ENCODE results near the gene MYO9B. TPM values are rescaled to one million over a fixed set of nuclear protein-coding genes. Genes with fewer than 3 reads are reported as not detected.

The MYO9B gene
- total RNA-seq, 1 donor from 2014 or later: 94.3 TPM

DNA sequence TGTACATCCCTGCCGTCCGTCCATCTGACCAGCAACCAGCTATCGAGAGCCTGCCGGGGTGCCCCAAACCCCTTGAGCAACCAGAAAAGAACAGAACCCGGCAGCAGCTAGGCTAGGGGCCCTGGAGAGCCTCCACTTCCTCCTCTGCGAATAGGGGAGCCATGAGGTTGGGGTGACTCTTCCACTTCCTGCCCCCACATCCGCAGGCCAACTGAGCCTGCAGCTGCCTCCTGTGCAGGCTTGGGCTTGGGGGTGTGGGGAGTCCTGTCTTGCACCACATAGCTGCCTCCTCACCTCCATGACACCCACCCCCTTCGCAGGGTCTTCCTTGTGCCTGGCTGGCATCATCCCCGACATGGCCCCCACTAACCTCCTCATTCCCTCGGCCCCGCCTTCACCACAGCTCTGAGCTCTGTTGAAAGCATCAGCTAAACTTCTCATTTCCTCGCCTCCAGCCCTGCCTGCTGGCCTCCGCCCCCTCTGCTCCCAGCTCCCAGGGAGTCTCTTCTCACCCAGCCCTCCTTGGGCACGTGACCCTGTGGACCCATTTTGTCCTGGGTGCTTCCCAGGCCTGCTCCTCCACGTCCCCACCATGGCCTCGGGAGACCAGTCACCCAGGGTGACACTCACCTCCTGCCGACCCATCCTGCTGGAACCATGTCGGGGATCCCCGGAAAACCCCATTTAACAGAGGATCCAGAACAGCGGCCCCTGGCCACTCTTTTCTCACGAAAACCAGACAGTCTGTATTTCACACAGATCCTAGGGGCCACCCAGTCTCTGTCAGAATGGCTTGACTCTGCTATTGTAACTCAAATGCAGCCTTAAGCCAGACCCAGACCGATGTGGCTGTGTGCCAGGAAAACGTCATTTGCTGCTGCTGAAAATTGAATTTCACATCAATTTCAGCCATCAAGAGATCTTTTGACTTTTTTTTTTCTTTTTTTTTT, 50.4 kb downstream of the MYO9B start:
- Mint-ChIP-seq H3K4me3 (ENCODE audit: unreplicated experiment) (peak overlapping the region; percentile 38), H3K27ac (ENCODE audit: unreplicated experiment) (peak overlapping the region; percentile 96), H3K4me1 (ENCODE audit: unreplicated experiment) (peaks cover 32% of the 10 kb centered on the region), H3K36me3 (ENCODE audit: unreplicated experiment) (peaks cover 4% of the 10 kb centered on the region), H3K27me3 (ENCODE audit: unreplicated experiment) (no peaks in the 10 kb centered on the region), H3K9me3 (ENCODE audit: unreplicated experiment) (no peaks in the 10 kb centered on the region)
- DNase-seq (ENCODE audit: extremely low spot score, unreplicated experiment): no peak
- TF ChIP-seq, protein P1, sequence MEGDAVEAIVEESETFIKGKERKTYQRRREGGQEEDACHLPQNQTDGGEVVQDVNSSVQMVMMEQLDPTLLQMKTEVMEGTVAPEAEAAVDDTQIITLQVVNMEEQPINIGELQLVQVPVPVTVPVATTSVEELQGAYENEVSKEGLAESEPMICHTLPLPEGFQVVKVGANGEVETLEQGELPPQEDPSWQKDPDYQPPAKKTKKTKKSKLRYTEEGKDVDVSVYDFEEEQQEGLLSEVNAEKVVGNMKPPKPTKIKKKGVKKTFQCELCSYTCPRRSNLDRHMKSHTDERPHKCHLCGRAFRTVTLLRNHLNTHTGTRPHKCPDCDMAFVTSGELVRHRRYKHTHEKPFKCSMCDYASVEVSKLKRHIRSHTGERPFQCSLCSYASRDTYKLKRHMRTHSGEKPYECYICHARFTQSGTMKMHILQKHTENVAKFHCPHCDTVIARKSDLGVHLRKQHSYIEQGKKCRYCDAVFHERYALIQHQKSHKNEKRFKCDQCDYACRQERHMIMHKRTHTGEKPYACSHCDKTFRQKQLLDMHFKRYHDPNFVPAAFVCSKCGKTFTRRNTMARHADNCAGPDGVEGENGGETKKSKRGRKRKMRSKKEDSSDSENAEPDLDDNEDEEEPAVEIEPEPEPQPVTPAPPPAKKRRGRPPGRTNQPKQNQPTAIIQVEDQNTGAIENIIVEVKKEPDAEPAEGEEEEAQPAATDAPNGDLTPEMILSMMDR (IDR thresholded peaks at IDR 0.05): no peak

DNA sequence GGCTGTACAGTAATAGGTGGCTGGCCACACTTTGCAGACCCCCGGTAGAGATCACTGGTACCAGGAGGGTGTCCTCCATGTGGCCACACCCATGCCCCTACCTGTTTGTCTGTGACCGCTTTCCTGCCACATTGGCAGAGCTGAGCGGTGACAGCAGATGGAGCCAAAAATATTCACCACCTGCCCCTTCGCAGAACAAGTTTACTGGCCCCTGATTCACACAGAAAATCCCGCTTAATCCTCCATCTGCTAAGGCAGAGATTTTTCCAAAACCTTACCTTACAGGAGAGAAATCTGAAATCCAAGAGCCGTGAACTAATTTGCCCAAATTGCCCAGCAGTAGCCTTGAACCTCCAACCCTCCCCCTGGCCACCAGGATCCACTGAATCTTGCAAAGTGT, 52.1 kb downstream of the MYO9B start:
- peak overlapping the region; percentile 38 for H3K27ac Mint-ChIP-seq (ENCODE audit: unreplicated experiment)
- DNase-seq (ENCODE audit: extremely low spot score, unreplicated experiment): no peak
- peaks cover 4% of the 10 kb centered on the region for H3K36me3 Mint-ChIP-seq (ENCODE audit: unreplicated experiment)
- peaks cover 33% of the 10 kb centered on the region for H3K4me1 Mint-ChIP-seq (ENCODE audit: unreplicated experiment)
- no peak overlapping the region for H3K4me3 Mint-ChIP-seq (ENCODE audit: unreplicated experiment)
- no peaks in the 10 kb centered on the region for H3K27me3 Mint-ChIP-seq (ENCODE audit: unreplicated experiment)
- TF ChIP-seq, protein P1 (IDR thresholded peaks at IDR 0.05): no peak
- H3K9me3 Mint-ChIP-seq (ENCODE audit: unreplicated experiment): no peaks in the 10 kb centered on the region

GRCh38 chr19:17128403-17128802, 52.8 kb downstream of the MYO9B start:
- H3K27ac Mint-ChIP-seq (ENCODE audit: unreplicated experiment): no peak overlapping the region
- H3K4me3 Mint-ChIP-seq (ENCODE audit: unreplicated experiment): no peak overlapping the region
- no peaks in the 10 kb centered on the region for H3K27me3 Mint-ChIP-seq (ENCODE audit: unreplicated experiment)
- no peaks in the 10 kb centered on the region for H3K9me3 Mint-ChIP-seq (ENCODE audit: unreplicated experiment)
- peaks cover 35% of the 10 kb centered on the region for H3K4me1 Mint-ChIP-seq (ENCODE audit: unreplicated experiment)
- peaks cover 4% of the 10 kb centered on the region for H3K36me3 Mint-ChIP-seq (ENCODE audit: unreplicated experiment)
- TF ChIP-seq, protein P1 (IDR thresholded peaks at IDR 0.05): no peak
- no peak for DNase-seq (ENCODE audit: extremely low spot score, unreplicated experiment)

DNA sequence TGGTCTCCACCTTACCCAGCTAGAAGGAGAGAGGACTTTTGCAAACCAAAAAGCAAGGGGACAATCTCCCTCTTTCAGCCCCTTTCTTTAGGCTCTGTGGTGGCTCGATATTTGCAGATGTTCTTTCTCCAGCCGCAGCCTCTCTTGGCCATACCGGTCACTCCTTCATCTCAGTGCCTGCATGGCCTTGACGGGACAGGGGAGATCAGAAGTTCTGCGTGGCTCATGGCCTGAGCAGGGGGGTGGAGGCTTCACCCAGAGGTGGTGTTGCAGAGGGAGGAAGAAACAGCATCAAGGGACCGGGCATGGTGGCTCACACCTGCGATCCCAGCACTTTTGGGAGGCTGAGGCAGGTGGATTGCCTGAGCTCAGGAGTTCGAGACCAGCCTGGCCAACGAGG, 53.2 kb downstream of the MYO9B start:
- Mint-ChIP-seq H3K27ac (ENCODE audit: unreplicated experiment) (no peak overlapping the region), H3K36me3 (ENCODE audit: unreplicated experiment) (peaks cover 4% of the 10 kb centered on the region), H3K27me3 (ENCODE audit: unreplicated experiment) (no peaks in the 10 kb centered on the region), H3K9me3 (ENCODE audit: unreplicated experiment) (no peaks in the 10 kb centered on the region), H3K4me1 (ENCODE audit: unreplicated experiment) (peaks cover 39% of the 10 kb centered on the region), H3K4me3 (ENCODE audit: unreplicated experiment) (no peak overlapping the region)
- TF ChIP-seq, protein P1 (IDR thresholded peaks at IDR 0.05): no peak
- DNase-seq (ENCODE audit: extremely low spot score, unreplicated experiment): no peak

DNA sequence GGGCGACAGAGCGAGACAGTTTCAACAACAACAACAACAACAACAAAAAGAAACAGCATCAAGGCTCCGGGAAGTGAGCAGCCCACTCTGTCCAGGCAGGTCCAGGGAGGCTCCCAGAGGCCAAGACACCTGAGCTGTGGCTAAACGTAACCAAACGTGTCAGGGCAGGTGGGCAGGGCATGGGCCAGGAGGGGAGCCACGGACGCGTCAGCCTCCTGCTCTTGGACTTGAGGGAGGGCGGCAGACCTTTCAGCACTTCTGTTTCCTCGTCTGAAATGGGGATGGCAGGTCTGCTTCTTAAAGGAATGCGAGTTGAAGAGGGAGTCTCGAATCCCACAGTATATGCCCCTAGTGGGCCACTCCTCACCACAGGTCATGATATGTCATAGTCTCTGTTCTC, 53.8 kb downstream of the MYO9B start:
- H3K4me1 Mint-ChIP-seq (ENCODE audit: unreplicated experiment): peaks cover 41% of the 10 kb centered on the region
- H3K9me3 Mint-ChIP-seq (ENCODE audit: unreplicated experiment): no peaks in the 10 kb centered on the region
- no peak overlapping the region for H3K4me3 Mint-ChIP-seq (ENCODE audit: unreplicated experiment)
- TF ChIP-seq, protein P1 (IDR thresholded peaks at IDR 0.05): no peak
- H3K27ac Mint-ChIP-seq (ENCODE audit: unreplicated experiment): no peak overlapping the region
- DNase-seq (ENCODE audit: extremely low spot score, unreplicated experiment): no peak
- H3K27me3 Mint-ChIP-seq (ENCODE audit: unreplicated experiment): no peaks in the 10 kb centered on the region
- H3K36me3 Mint-ChIP-seq (ENCODE audit: unreplicated experiment): peaks cover 4% of the 10 kb centered on the region
